ENCODE data around the gene ABCC10. TPM values are rescaled to one million over a fixed set of nuclear protein-coding genes. Genes with fewer than 3 reads are reported as not detected.

Gene ABCC10
- total and polyA plus RNA-seq, 7 donors, result 7.8 to 11.0 (median 9.8) TPM

DNA sequence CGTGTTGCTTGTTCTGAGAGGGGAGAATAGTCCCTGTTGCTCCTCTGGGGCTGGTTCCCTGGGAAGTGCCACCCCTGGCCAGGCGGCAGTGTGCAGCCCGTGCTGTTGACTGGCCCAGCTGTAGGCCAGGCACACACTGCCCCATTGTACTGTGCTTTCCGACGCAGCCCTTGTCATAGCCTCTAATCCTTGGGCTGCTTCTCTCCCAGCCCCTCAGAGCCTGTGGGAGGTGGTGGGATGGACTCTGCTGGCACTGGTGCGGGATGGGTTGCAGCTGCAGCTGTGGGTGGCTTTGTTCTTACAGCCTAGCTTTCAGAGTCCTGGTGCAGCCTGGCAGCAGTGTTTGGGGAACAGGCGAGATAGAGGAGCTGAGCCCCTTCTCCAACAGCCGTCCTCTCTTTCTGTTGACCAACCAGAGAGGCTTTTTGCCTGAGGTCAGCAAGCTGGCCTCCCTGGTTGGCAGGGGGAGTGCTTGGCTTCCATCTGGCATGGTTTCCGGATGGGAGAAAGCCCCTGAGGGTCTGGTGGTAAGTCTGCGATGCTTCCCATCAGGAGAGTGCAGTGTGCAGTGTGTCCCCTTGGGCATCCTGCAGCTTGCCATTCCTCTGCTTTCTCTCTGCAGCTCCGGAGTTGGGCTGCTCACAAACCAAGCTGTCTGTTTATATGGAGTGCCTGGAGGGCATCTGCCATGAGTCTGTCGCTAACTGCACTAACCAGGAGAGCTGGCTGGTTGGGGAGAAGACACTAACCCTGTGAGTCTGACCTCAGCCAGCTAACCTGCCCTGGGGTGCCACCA is 62.1 kb downstream of the ABCC10 start:
- DNase-seq (no peak), ATAC-seq (no peak)
- Histone ChIP-seq H3K27ac (peak overlapping the region; percentile 70), H3K9me3 (no peaks in the 10 kb centered on the region), H3K4me3 (peak overlapping the region; percentile 8), H3K36me3 (ENCODE audit: insufficient read depth in 1 of 2, low read depth in 1 of 2) (peaks cover 0 to 6% of the 10 kb centered on the region in 2 donors), H3K4me1 (peaks cover 3% of the 10 kb centered on the region), H3K27me3 (ENCODE audit: insufficient read depth in 3 of 3, low read length in 2 of 3) (no peaks in the 10 kb centered on the region)
- TF ChIP-seq, protein P1, sequence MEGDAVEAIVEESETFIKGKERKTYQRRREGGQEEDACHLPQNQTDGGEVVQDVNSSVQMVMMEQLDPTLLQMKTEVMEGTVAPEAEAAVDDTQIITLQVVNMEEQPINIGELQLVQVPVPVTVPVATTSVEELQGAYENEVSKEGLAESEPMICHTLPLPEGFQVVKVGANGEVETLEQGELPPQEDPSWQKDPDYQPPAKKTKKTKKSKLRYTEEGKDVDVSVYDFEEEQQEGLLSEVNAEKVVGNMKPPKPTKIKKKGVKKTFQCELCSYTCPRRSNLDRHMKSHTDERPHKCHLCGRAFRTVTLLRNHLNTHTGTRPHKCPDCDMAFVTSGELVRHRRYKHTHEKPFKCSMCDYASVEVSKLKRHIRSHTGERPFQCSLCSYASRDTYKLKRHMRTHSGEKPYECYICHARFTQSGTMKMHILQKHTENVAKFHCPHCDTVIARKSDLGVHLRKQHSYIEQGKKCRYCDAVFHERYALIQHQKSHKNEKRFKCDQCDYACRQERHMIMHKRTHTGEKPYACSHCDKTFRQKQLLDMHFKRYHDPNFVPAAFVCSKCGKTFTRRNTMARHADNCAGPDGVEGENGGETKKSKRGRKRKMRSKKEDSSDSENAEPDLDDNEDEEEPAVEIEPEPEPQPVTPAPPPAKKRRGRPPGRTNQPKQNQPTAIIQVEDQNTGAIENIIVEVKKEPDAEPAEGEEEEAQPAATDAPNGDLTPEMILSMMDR (IDR thresholded peaks at IDR 0.05), result no peak
- intact Hi-C loops (cut with DNase I), result no loop called here
- WGBS, 3 donors, result 64 to 84% (median 76%) methylated on average over 12 of the region's 12 CpGs

DNA sequence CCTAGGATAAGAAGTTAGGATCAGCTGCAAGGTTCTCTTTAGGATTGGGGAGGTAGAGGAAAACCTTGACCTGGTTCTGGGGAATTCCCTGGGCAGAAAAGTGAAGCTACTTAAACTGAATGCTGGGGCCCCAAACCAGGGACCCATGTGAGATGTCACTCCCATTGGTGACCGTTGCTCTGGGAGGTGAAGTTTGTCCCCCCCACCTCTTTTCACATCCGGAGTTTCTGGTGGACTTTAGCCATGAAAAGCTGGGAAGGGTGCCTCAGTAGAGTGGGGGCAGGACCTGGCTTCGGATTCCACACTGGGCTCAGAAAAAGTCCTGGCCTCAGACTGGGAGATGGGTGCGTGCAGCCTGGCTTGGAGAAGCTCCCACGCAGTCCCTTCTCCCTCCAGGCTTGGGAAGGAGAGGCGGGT is 63.2 kb downstream of the ABCC10 start:
- WGBS, 3 donors, result 55 to 68% (median 60%) methylated on average over 6 of the region's 6 CpGs
- H3K27ac ChIP-seq, result no peak overlapping the region
- intact Hi-C loops (cut with DNase I), result no loop called here

DNA sequence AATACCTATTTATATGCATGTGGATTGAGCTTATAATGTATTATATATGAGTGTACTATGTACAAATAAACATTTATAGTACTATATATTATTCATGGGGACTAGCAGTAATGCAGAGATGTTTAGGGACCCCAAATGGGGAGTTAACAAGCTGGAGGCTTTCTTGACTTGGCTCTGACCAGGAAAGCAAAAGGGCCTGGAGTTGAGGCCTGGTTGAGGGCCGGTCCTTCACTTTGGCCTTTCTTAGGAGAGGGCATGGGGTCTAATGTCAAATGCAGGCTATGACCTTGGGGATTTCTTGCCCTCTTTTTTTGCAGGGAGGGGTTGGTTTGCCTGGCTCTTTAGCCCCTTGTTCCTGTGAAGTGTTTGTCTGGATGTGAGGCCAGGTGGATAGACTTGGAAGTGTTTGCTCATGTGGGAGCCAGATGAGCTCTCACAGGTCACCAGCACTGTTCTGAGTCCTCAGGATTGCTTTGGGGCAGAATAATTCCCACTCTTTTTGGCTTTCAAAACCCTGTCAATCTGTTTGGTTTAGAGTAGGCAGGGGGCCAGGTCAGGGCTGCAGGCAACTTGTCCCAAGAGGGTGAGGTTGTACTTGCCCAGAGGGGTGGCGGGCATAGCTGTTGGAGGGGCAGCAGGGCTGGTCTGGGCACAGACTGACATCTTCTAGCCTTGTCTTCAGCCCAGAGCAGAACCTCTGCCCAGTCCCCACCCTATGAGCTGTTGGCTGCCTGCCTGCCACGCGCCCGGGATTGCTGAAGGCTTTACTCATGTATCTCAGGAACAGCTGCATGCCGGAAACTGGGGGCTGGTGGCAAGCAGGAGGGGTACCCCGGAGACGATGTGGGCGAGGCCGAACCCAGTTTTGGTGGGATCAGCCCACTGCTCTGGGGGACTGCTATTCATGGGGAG is 64.7 kb downstream of the ABCC10 start:
- TF ChIP-seq, protein P1 (IDR thresholded peaks at IDR 0.05), result no peak
- WGBS, 3 donors, result 12 to 17% (median 16%) methylated on average over 10 of the region's 10 CpGs
- peak; percentile 88 to 93 (median 92) for ATAC-seq
- intact Hi-C loops (cut with DNase I), result no loop called here
- no peak overlapping the region for H3K27ac ChIP-seq
- DNase-seq, result peak; percentile 92 to 95
- H3K4me3 ChIP-seq, result peak overlapping the region; percentile 48
- H3K36me3 ChIP-seq (ENCODE audit: insufficient read depth in 1 of 2, low read depth in 1 of 2), result peaks cover 0 to 6% of the 10 kb centered on the region in 2 donors
- H3K27me3 ChIP-seq (ENCODE audit: insufficient read depth in 3 of 3, low read length in 2 of 3), result no peaks in the 10 kb centered on the region
- no peaks in the 10 kb centered on the region for H3K9me3 ChIP-seq
- peaks cover 20% of the 10 kb centered on the region for H3K4me1 ChIP-seq

More for the DNA sequence above, 63.2 kb downstream of the ABCC10 start:
- Histone ChIP-seq H3K9me3 (no peaks in the 10 kb centered on the region), H3K27me3 (ENCODE audit: insufficient read depth in 3 of 3, low read length in 2 of 3) (no peaks in the 10 kb centered on the region), H3K4me1 (peaks cover 12% of the 10 kb centered on the region), H3K4me3 (no peak overlapping the region), H3K36me3 (ENCODE audit: insufficient read depth in 1 of 2, low read depth in 1 of 2) (peaks cover 0 to 6% of the 10 kb centered on the region in 2 donors)
- DNase-seq, result no peak
- ATAC-seq, result no peak
- TF ChIP-seq, protein P1 (IDR thresholded peaks at IDR 0.05), result no peak

DNA sequence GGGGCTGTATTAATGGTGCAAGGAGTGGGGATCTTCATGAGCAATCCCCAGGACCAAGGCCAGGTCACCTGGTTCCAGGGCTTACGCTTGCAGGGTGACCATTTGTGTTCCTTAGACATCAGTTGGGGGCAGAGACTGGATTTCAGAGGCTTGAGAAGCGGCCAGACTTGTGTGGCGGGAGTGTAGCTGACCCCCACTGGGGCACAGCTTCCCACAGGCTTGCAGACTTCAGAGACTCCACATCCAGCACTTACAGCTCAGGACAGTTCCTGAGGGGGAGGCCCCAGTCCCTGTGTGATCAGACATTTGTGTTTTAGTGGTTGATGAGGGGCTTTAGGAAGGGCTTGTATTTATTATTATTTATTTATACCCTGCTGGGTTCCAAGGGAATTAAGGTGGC is 65.3 kb downstream of the ABCC10 start:
- ATAC-seq (peak; percentile 52 to 73 (median 66)), DNase-seq (no peak)
- Histone ChIP-seq H3K36me3 (ENCODE audit: insufficient read depth in 1 of 2, low read depth in 1 of 2) (peaks cover 0 to 12% of the 10 kb centered on the region in 2 donors), H3K27ac (no peak overlapping the region), H3K27me3 (ENCODE audit: insufficient read depth in 3 of 3, low read length in 2 of 3) (no peaks in the 10 kb centered on the region), H3K9me3 (no peaks in the 10 kb centered on the region), H3K4me1 (peaks cover 25% of the 10 kb centered on the region), H3K4me3 (peak overlapping the region; percentile 48)
- intact Hi-C loops (cut with DNase I), result no loop called here
- 6 to 36% (median 18%) methylated on average over 3 of the region's 3 CpGs for WGBS, 3 donors
- TF ChIP-seq, protein P1 (IDR thresholded peaks at IDR 0.05), result no peak
